ENCODE data around the gene BIRC6. TPM values are rescaled to one million over a fixed set of nuclear protein-coding genes. Genes with fewer than 3 reads are reported as not detected.

The BIRC6 gene
- total and polyA plus RNA-seq, 11 donors: 11.0 to 68.0 (median 51.9) TPM

DNA sequence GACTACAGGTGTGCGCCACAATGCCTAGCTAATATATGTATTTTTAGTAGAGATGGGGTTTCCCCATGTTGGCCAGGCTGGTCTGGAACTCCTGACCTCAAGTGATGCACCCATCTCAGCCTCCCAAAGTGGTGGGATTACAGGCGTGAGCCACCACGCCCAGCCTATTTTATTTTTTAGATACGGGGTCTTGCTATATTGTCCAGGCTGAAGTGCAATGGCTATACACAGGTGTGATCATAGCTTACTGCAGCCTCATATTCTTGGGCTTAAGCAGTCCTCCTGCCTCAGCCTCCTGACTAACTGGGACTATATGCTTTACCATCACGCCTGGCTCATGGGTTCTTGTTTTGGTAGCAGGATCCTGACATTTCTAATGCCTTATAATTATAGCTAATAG lies 42.4 kb downstream of the BIRC6 start:
- no peak for ATAC-seq
- Histone ChIP-seq H3K4me1 (no peaks in the 10 kb centered on the region), H3K36me3 (peaks cover 0 to 98% (median 76%) of the 10 kb centered on the region in 9 donors), H3K27ac (no peak overlapping the region), H3K9me3 (no peaks in the 10 kb centered on the region), H3K4me3 (no peak overlapping the region), H3K27me3 (no peaks in the 10 kb centered on the region)
- no peak for DNase-seq
- intact Hi-C loops (cut with DNase I): no loop called here
- WGBS, 4 donors: 93 to 98% (median 98%) methylated on average over 5 of the region's 5 CpGs
- TF ChIP-seq, protein P1, sequence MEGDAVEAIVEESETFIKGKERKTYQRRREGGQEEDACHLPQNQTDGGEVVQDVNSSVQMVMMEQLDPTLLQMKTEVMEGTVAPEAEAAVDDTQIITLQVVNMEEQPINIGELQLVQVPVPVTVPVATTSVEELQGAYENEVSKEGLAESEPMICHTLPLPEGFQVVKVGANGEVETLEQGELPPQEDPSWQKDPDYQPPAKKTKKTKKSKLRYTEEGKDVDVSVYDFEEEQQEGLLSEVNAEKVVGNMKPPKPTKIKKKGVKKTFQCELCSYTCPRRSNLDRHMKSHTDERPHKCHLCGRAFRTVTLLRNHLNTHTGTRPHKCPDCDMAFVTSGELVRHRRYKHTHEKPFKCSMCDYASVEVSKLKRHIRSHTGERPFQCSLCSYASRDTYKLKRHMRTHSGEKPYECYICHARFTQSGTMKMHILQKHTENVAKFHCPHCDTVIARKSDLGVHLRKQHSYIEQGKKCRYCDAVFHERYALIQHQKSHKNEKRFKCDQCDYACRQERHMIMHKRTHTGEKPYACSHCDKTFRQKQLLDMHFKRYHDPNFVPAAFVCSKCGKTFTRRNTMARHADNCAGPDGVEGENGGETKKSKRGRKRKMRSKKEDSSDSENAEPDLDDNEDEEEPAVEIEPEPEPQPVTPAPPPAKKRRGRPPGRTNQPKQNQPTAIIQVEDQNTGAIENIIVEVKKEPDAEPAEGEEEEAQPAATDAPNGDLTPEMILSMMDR (IDR thresholded peaks at IDR 0.05): no peak
- TF ChIP-seq POLR2A (IDR thresholded peaks at IDR 0.05): no peak

DNA sequence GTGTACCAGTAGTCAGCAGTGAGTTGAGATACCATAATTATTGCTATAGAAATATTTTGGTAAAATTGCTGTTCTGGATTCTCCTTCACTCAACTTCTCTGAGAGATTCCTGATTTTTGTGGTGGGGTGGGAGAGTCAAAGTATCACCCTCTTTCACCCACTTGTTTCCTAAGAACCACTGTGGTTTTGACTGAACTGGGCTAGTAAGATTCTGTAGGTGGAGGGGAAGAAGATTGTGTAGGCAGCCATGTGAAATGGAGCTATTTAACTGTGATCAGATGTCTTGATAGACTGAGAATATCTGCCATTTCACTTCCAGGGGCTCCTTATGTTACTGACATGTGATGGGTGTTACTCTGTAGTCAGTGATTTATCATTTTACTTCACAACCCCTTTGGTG lies 45.3 kb downstream of the BIRC6 start:
- Histone ChIP-seq H3K4me3 (no peak overlapping the region), H3K9me3 (no peaks in the 10 kb centered on the region), H3K27ac (no peak overlapping the region), H3K27me3 (no peaks in the 10 kb centered on the region), H3K4me1 (no peaks in the 10 kb centered on the region), H3K36me3 (peaks cover 0 to 98% (median 76%) of the 10 kb centered on the region in 9 donors)
- ATAC-seq (no peak), DNase-seq (no peak)
- intact Hi-C loops (cut with DNase I): no loop called here
- TF ChIP-seq, protein P1 (IDR thresholded peaks at IDR 0.05): no peak
- no peak for TF ChIP-seq POLR2A (IDR thresholded peaks at IDR 0.05)

DNA sequence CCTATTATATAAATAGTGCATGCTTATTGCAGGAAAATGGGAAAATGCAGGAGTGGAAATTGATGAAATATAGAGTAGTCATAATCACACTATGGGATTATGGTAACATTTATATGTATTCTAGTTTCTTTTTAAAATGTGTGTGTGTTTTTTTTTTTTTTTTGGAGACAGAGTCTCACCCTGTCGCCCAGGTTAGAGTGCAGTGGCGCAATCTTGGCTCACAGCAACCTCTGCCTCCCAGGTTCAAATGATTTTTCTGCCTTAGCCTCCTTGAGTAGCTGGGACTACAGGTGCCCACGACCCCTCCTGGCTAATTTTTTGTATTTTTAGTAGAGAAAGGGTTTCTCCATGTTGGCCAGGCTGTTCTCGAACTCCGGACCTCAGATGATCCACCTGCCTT lies 47.0 kb downstream of the BIRC6 start:
- intact Hi-C loops (cut with DNase I): no loop called here
- Histone ChIP-seq H3K27me3 (no peaks in the 10 kb centered on the region), H3K36me3 (peaks cover 0 to 98% (median 80%) of the 10 kb centered on the region in 9 donors)

DNA sequence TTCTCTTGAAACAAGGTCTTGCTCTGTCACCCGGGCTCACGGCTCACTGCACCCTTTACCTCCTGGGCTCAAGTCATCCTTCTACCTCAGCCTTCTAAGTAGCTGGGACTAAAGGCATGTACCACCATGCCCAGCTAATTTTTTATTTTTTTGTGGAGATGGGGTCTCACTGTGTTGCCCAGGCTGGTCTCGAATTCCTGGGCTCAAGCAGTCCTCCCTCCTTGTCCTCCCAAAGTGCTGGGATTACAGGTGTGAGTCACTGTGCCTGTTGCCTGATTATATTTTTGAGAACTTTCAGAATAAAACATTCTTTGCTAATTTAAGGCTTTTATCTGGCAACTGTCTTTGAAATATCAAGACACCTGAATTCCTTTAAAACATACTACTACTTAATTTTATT lies 47.9 kb downstream of the BIRC6 start:
- 95 to 97% (median 96%) methylated on average over 3 of the region's 3 CpGs for WGBS, 4 donors
- no peak for ATAC-seq
- no peaks in the 10 kb centered on the region for H3K9me3 ChIP-seq
- TF ChIP-seq, protein P1 (IDR thresholded peaks at IDR 0.05): no peak
- no peak for TF ChIP-seq POLR2A (IDR thresholded peaks at IDR 0.05)
- intact Hi-C loops (cut with DNase I): no loop called here
- peaks cover 0 to 99% (median 87%) of the 10 kb centered on the region in 9 donors for H3K36me3 ChIP-seq
- no peak overlapping the region for H3K4me3 ChIP-seq
- no peaks in the 10 kb centered on the region for H3K4me1 ChIP-seq
- no peak overlapping the region for H3K27ac ChIP-seq
- H3K27me3 ChIP-seq: no peaks in the 10 kb centered on the region
- no peak for DNase-seq

More for the DNA sequence above, 47.0 kb downstream of the BIRC6 start:
- Histone ChIP-seq H3K27ac (no peak overlapping the region), H3K4me1 (no peaks in the 10 kb centered on the region), H3K9me3 (no peaks in the 10 kb centered on the region), H3K4me3 (no peak overlapping the region)
- no peak for ATAC-seq
- TF ChIP-seq, protein P1 (IDR thresholded peaks at IDR 0.05): no peak
- no peak for TF ChIP-seq POLR2A (IDR thresholded peaks at IDR 0.05)
- WGBS, 4 donors: 91 to 95% (median 93%) methylated on average over 5 of the region's 5 CpGs
- no peak for DNase-seq

Data from heart left ventricle (tissue), 16 donors.